Astrocyte (in vitro differentiated cells and primary cell): ENCODE results near the gene TMEM108.

ENCODE experiments used
- EZH2 ChIP-seq: IDR thresholded peaks from 2 replicates; pipeline ENCODE4 v1.6.1; 2012; ENCODE audit warnings: mild to moderate bottlenecking, low read length, inconsistent platforms; ENCODE audit not compliant: insufficient read depth
- TF ChIP-seq, protein P1 (sequence below): IDR thresholded peaks from 2 replicates; pipeline ENCODE4 v1.5.1; 2011; ENCODE audit warnings: low read depth, mild to moderate bottlenecking, inconsistent platforms, low read length, moderate library complexity; ENCODE audit not compliant: insufficient read depth

DNA sequence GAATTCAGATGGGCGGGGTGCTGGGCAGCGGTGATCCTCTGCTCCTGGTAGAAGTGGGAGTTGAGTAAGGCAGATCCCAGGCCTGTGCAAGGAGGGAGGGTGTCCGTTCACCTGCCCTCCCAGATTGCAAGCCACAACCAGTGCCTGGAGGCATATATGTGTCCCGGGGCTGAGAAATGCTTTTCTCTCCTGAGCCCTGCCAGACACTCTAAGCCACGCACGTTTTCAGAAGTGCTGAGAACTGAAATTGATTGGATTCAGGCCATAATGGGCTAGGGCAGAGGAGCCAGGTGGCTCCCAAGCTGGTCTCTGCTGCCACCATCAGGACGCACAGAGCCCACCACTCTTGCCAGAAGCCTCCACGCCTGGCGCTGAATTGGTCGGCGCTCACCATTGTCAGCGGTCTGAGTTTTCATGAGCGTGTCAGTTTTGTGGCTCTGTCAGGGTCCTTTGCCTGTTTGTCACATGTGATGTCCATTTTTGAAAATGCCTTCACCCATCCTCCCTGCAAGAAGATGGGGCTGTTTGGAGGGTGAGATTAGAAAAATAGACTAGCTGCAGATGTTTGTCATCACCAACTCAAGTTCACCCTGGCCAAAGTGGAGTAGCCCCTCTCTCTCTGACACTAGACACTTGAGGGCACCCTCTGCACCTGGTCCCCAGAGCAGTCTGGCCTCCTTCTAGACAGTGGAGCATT is 346.3 kb downstream of the TMEM108 start:
- TF ChIP-seq EZH2 = no peak
- TF ChIP-seq, protein P1, sequence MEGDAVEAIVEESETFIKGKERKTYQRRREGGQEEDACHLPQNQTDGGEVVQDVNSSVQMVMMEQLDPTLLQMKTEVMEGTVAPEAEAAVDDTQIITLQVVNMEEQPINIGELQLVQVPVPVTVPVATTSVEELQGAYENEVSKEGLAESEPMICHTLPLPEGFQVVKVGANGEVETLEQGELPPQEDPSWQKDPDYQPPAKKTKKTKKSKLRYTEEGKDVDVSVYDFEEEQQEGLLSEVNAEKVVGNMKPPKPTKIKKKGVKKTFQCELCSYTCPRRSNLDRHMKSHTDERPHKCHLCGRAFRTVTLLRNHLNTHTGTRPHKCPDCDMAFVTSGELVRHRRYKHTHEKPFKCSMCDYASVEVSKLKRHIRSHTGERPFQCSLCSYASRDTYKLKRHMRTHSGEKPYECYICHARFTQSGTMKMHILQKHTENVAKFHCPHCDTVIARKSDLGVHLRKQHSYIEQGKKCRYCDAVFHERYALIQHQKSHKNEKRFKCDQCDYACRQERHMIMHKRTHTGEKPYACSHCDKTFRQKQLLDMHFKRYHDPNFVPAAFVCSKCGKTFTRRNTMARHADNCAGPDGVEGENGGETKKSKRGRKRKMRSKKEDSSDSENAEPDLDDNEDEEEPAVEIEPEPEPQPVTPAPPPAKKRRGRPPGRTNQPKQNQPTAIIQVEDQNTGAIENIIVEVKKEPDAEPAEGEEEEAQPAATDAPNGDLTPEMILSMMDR = peak; percentile 88
